Measurements from ENCODE around the gene IL21. TPM values are rescaled to one million over a fixed set of nuclear protein-coding genes. Genes with fewer than 3 reads are reported as not detected.
A peak's percentile ranks its signal among the peaks of the same experiment; 100 is the strongest.

Gene IL21
- total and polyA plus RNA-seq, 7 experiments from 2014 or later, result 7.3 TPM; not detected in 6

GRCh38 chr4:122636697-122637096 lies 15.8 kb upstream of the IL21 start:
- POLR2A ChIA-PET, result no interaction called here
- peaks cover 0 to 26% (median 4%) of the 10 kb centered on the region in 7 donors for H3K4me1 Mint-ChIP-seq
- peaks cover 0 to 6% (median 0%) of the 10 kb centered on the region in 5 donors for H3K36me3 Mint-ChIP-seq
- CTCF ChIA-PET, result no interaction called here
- no peak overlapping the region for H3K27ac ChIP-seq (ENCODE audit: low read depth, low read length)
- no peak for DNase-seq
- H3K9me3 Mint-ChIP-seq, result peaks cover 0 to 6% (median 0%) of the 10 kb centered on the region in 11 donors
- H3K36me3 ChIP-seq (ENCODE audit: control insufficient read depth in 2 of 3, insufficient read depth in 3 of 3, low read length in 3 of 3), result no peaks in the 10 kb centered on the region
- ATAC-seq, result no peak
- peaks cover 0 to 5% (median 0%) of the 10 kb centered on the region in 5 donors for H3K27me3 Mint-ChIP-seq
- no peak overlapping the region for H3K4me3 ChIP-seq (ENCODE audit: low read length)
- H3K4me3 Mint-ChIP-seq, result no peak overlapping the region
- H3K9me3 ChIP-seq (ENCODE audit: control insufficient read depth in 2 of 3, low read length in 3 of 3), result no peaks in the 10 kb centered on the region
- H3K27me3 ChIP-seq (ENCODE audit: control insufficient read depth in 2 of 2, insufficient read depth in 2 of 2, low read length in 2 of 2), result no peaks in the 10 kb centered on the region
- intact Hi-C loops (cut with micrococcal nuclease), result no loop called here
- H3K4me1 ChIP-seq (ENCODE audit: control insufficient read depth in 2 of 2, insufficient read depth in 2 of 2, low read length in 2 of 2), result peaks cover 0 to 6% of the 10 kb centered on the region in 2 donors
- no peak overlapping the region for H3K27ac Mint-ChIP-seq

GRCh38 chr4:122635205-122635604 lies 14.3 kb upstream of the IL21 start:
- Mint-ChIP-seq H3K27me3 (peaks cover 0 to 5% (median 0%) of the 10 kb centered on the region in 5 donors), H3K27ac (peak overlapping the region in 1 of 9 donors; percentile 5), H3K4me1 (peaks cover 0 to 26% (median 4%) of the 10 kb centered on the region in 7 donors), H3K4me3 (no peak overlapping the region), H3K36me3 (peaks cover 0 to 10% (median 0%) of the 10 kb centered on the region in 5 donors), H3K9me3 (peaks cover 0 to 6% (median 0%) of the 10 kb centered on the region in 11 donors)
- no peak overlapping the region for H3K27ac ChIP-seq (ENCODE audit: low read depth, low read length)
- ChIA-PET CTCF (no interaction called here), POLR2A (no interaction called here)
- H3K27me3 ChIP-seq (ENCODE audit: control insufficient read depth in 2 of 2, insufficient read depth in 2 of 2, low read length in 2 of 2), result no peaks in the 10 kb centered on the region
- intact Hi-C loops (cut with micrococcal nuclease), result no loop called here
- H3K4me3 ChIP-seq (ENCODE audit: low read length), result no peak overlapping the region
- peaks cover 0 to 6% of the 10 kb centered on the region in 2 donors for H3K4me1 ChIP-seq (ENCODE audit: control insufficient read depth in 2 of 2, insufficient read depth in 2 of 2, low read length in 2 of 2)
- no peak for DNase-seq
- H3K36me3 ChIP-seq (ENCODE audit: control insufficient read depth in 2 of 3, insufficient read depth in 3 of 3, low read length in 3 of 3), result no peaks in the 10 kb centered on the region
- no peak for ATAC-seq
- H3K9me3 ChIP-seq (ENCODE audit: control insufficient read depth in 2 of 3, low read length in 3 of 3), result no peaks in the 10 kb centered on the region

GRCh38 chr4:122633211-122633610 lies 12.3 kb upstream of the IL21 start:
- Mint-ChIP-seq H3K27me3 (peaks cover 0 to 18% (median 0%) of the 10 kb centered on the region in 5 donors), H3K27ac (no peak overlapping the region), H3K4me3 (no peak overlapping the region), H3K4me1 (peaks cover 0 to 26% (median 4%) of the 10 kb centered on the region in 7 donors), H3K9me3 (peaks cover 0 to 6% (median 0%) of the 10 kb centered on the region in 11 donors), H3K36me3 (peaks cover 0 to 8% (median 0%) of the 10 kb centered on the region in 5 donors)
- Histone ChIP-seq H3K27ac (ENCODE audit: low read depth, low read length) (no peak overlapping the region), H3K36me3 (ENCODE audit: control insufficient read depth in 2 of 3, insufficient read depth in 3 of 3, low read length in 3 of 3) (no peaks in the 10 kb centered on the region), H3K27me3 (ENCODE audit: control insufficient read depth in 2 of 2, insufficient read depth in 2 of 2, low read length in 2 of 2) (no peaks in the 10 kb centered on the region), H3K4me1 (ENCODE audit: control insufficient read depth in 2 of 2, insufficient read depth in 2 of 2, low read length in 2 of 2) (peaks cover 0 to 6% of the 10 kb centered on the region in 2 donors), H3K4me3 (ENCODE audit: low read length) (no peak overlapping the region), H3K9me3 (ENCODE audit: control insufficient read depth in 2 of 3, low read length in 3 of 3) (no peaks in the 10 kb centered on the region)
- CTCF ChIA-PET, result no interaction called here
- POLR2A ChIA-PET, result no interaction called here
- intact Hi-C loops (cut with micrococcal nuclease), result no loop called here
- ATAC-seq, result no peak
- DNase-seq, result no peak

- Histone ChIP-seq H3K9me3 (ENCODE audit: control insufficient read depth in 2 of 3, low read length in 3 of 3) (no peaks in the 10 kb centered on the region), H3K27ac (ENCODE audit: low read depth, low read length) (no peak overlapping the region), H3K4me1 (ENCODE audit: control insufficient read depth in 2 of 2, insufficient read depth in 2 of 2, low read length in 2 of 2) (peaks cover 0 to 6% of the 10 kb centered on the region in 2 donors), H3K4me3 (ENCODE audit: low read length) (no peak overlapping the region), H3K27me3 (ENCODE audit: control insufficient read depth in 2 of 2, insufficient read depth in 2 of 2, low read length in 2 of 2) (no peaks in the 10 kb centered on the region), H3K36me3 (ENCODE audit: control insufficient read depth in 2 of 3, insufficient read depth in 3 of 3, low read length in 3 of 3) (no peaks in the 10 kb centered on the region)
- peaks cover 0 to 6% (median 0%) of the 10 kb centered on the region in 11 donors for H3K9me3 Mint-ChIP-seq
- H3K27ac Mint-ChIP-seq, result no peak overlapping the region
- ChIA-PET CTCF (no interaction called here), POLR2A (no interaction called here)
- no peak overlapping the region for H3K4me3 Mint-ChIP-seq
- H3K27me3 Mint-ChIP-seq, result peaks cover 0 to 20% (median 0%) of the 10 kb centered on the region in 5 donors
- H3K36me3 Mint-ChIP-seq, result peaks cover 0 to 8% (median 0%) of the 10 kb centered on the region in 5 donors
- intact Hi-C loops (cut with micrococcal nuclease), result no loop called here
- H3K4me1 Mint-ChIP-seq, result peaks cover 0 to 22% (median 4%) of the 10 kb centered on the region in 7 donors
- DNase-seq (no peak), ATAC-seq (no peak)
Observed at GRCh38 chr4:122632396-122633143, 11.7 kb upstream of the IL21 start.

GRCh38 chr4:122625156-122625555 lies 4.3 kb upstream of the IL21 start:
- Histone ChIP-seq H3K27ac (ENCODE audit: low read depth, low read length) (no peak overlapping the region), H3K4me1 (ENCODE audit: control insufficient read depth in 2 of 2, insufficient read depth in 2 of 2, low read length in 2 of 2) (no peaks in the 10 kb centered on the region), H3K27me3 (ENCODE audit: control insufficient read depth in 2 of 2, insufficient read depth in 2 of 2, low read length in 2 of 2) (no peaks in the 10 kb centered on the region), H3K9me3 (ENCODE audit: control insufficient read depth in 2 of 3, low read length in 3 of 3) (no peaks in the 10 kb centered on the region), H3K36me3 (ENCODE audit: control insufficient read depth in 2 of 3, insufficient read depth in 3 of 3, low read length in 3 of 3) (no peaks in the 10 kb centered on the region), H3K4me3 (ENCODE audit: low read length) (no peak overlapping the region)
- Mint-ChIP-seq H3K36me3 (peaks cover 0 to 6% (median 0%) of the 10 kb centered on the region in 5 donors), H3K4me3 (no peak overlapping the region), H3K27ac (no peak overlapping the region), H3K4me1 (peaks cover 0 to 16% (median 0%) of the 10 kb centered on the region in 7 donors), H3K9me3 (no peaks in the 10 kb centered on the region), H3K27me3 (peaks cover 0 to 16% (median 0%) of the 10 kb centered on the region in 5 donors)
- DNase-seq, result no peak
- no peak for ATAC-seq
- ChIA-PET POLR2A (no interaction called here), CTCF (no interaction called here)
- intact Hi-C loops (cut with micrococcal nuclease), result no loop called here

- Histone ChIP-seq H3K9me3 (ENCODE audit: control insufficient read depth in 2 of 3, low read length in 3 of 3) (no peaks in the 10 kb centered on the region), H3K4me3 (ENCODE audit: low read length) (no peak overlapping the region), H3K36me3 (ENCODE audit: control insufficient read depth in 2 of 3, insufficient read depth in 3 of 3, low read length in 3 of 3) (no peaks in the 10 kb centered on the region), H3K27ac (ENCODE audit: low read depth, low read length) (no peak overlapping the region), H3K27me3 (ENCODE audit: control insufficient read depth in 2 of 2, insufficient read depth in 2 of 2, low read length in 2 of 2) (no peaks in the 10 kb centered on the region), H3K4me1 (ENCODE audit: control insufficient read depth in 2 of 2, insufficient read depth in 2 of 2, low read length in 2 of 2) (no peaks in the 10 kb centered on the region)
- peaks cover 0 to 10% (median 0%) of the 10 kb centered on the region in 5 donors for H3K27me3 Mint-ChIP-seq
- H3K36me3 Mint-ChIP-seq, result peaks cover 0 to 6% (median 0%) of the 10 kb centered on the region in 5 donors
- ChIA-PET CTCF (no interaction called here), POLR2A (no interaction called here)
- ATAC-seq (no peak), DNase-seq (no peak)
- peaks cover 0 to 25% (median 2%) of the 10 kb centered on the region in 7 donors for H3K4me1 Mint-ChIP-seq
- H3K9me3 Mint-ChIP-seq, result no peaks in the 10 kb centered on the region
- intact Hi-C loops (cut with micrococcal nuclease), result no loop called here
- no peak overlapping the region for H3K4me3 Mint-ChIP-seq
- H3K27ac Mint-ChIP-seq, result no peak overlapping the region
Observed at GRCh38 chr4:122624205-122624604, 3.3 kb upstream of the IL21 start.
